Effector memory CD8-positive, alpha-beta T cell (primary cell): ENCODE results near the gene MYO1H.
"Not testable (repeated sequence)": the region's sequence is repeated elsewhere in the genome, so short reads cannot be mapped to it uniquely, and the experiment has no call there.

Experiments used
- ATAC-seq: fragments of 150-1000 bp; cut with Tn5 transposase; replicated peaks from 2 replicates; pipeline ENCODE4 v1.10.0; 2021; ENCODE audit warnings: mild to moderate bottlenecking, moderate library complexity
- DNase-seq, 3 experiments: peaks; one replicate each; pipeline ENCODE4 v3.0.0; 2021
- H3K27ac Mint-ChIP-seq, 2 donors: one replicate each; pipeline ENCODE4 v1.8.0; 2022; ENCODE audit warnings: mild to moderate bottlenecking in 2 of 2, mixed read lengths in 2 of 2, moderate library complexity in 2 of 2
- H3K27me3 Mint-ChIP-seq, 2 donors: one replicate each; pipeline ENCODE4 v1.8.0; 2022; ENCODE audit warnings: mixed read lengths in 2 of 2
- H3K36me3 Mint-ChIP-seq: one replicate; pipeline ENCODE4 v1.8.0; 2022; ENCODE audit warnings: mild to moderate bottlenecking, moderate library complexity, mixed read lengths; ENCODE audit not compliant: insufficient read depth
- H3K4me1 Mint-ChIP-seq, 2 donors: one replicate each; pipeline ENCODE4 v1.8.0; 2022; ENCODE audit warnings: low read depth in 2 of 2, mixed read lengths in 2 of 2
- H3K4me3 Mint-ChIP-seq, 2 donors: one replicate each; pipeline ENCODE4 v1.8.0; 2022; ENCODE audit warnings: mild to moderate bottlenecking in 2 of 2, mixed read lengths in 2 of 2, moderate library complexity in 2 of 2
- H3K9me3 Mint-ChIP-seq, 2 donors: one replicate each; pipeline ENCODE4 v1.8.0; 2022; ENCODE audit warnings: mixed read lengths in 2 of 2

Gene MYO1H

DNA sequence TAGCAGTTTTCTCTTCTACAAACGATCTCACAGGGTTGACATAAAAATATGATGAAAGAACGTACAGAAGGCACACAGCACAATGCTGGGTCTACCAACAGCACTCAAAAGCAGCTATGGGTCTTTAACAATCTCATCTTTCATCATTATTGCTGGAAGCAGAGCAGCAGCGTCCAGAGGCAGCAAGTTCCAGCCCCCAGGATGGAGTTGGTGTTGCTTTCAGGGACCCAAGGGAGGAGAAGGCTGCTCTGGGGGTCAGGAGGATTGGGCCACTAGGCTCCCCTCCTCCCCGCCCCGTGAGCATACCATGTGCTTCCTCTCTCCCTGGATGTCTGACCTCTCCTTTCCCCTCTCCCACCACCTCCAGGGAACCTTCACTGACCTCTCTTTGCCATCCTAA lies 116.1 kb downstream of the MYO1H start:
- Mint-ChIP-seq H3K9me3 (no peaks in the 10 kb centered on the region), H3K27me3 (no peaks in the 10 kb centered on the region), H3K36me3 (peaks cover 28% of the 10 kb centered on the region), H3K27ac (peak overlapping the region; percentile 41 to 42), H3K4me3 (no peak overlapping the region), H3K4me1 (peaks cover 30 to 48% of the 10 kb centered on the region in 2 donors)
- DNase-seq (no peak), ATAC-seq (no peak)

GRCh38 chr12:109464642-109465351 lies 117.1 kb downstream of the MYO1H start:
- H3K27ac Mint-ChIP-seq = peak overlapping the region in 1 of 2 donors; percentile 77
- H3K36me3 Mint-ChIP-seq = peaks cover 30% of the 10 kb centered on the region
- no peaks in the 10 kb centered on the region for H3K9me3 Mint-ChIP-seq
- H3K27me3 Mint-ChIP-seq = no peaks in the 10 kb centered on the region
- no peak overlapping the region for H3K4me3 Mint-ChIP-seq
- DNase-seq = no peak
- no peak for ATAC-seq
- H3K4me1 Mint-ChIP-seq = peaks cover 34 to 48% of the 10 kb centered on the region in 2 donors

GRCh38 chr12:109466305-109466704 lies 118.6 kb downstream of the MYO1H start:
- no peak for DNase-seq

GRCh38 chr12:109466821-109467220 lies 119.1 kb downstream of the MYO1H start:
- ATAC-seq (no peak), DNase-seq (no peak)
- Mint-ChIP-seq H3K36me3 (peaks cover 26% of the 10 kb centered on the region), H3K27ac (no peak overlapping the region), H3K9me3 (no peaks in the 10 kb centered on the region), H3K27me3 (no peaks in the 10 kb centered on the region), H3K4me3 (no peak overlapping the region), H3K4me1 (peaks cover 38 to 52% of the 10 kb centered on the region in 2 donors)

More at GRCh38 chr12:109466305-109466704, 118.6 kb downstream of the MYO1H start:
- Mint-ChIP-seq H3K27ac (no peak overlapping the region), H3K36me3 (peaks cover 28% of the 10 kb centered on the region), H3K4me3 (no peak overlapping the region), H3K9me3 (no peaks in the 10 kb centered on the region), H3K27me3 (no peaks in the 10 kb centered on the region), H3K4me1 (peaks cover 43 to 56% of the 10 kb centered on the region in 2 donors)
- ATAC-seq = no peak

DNA sequence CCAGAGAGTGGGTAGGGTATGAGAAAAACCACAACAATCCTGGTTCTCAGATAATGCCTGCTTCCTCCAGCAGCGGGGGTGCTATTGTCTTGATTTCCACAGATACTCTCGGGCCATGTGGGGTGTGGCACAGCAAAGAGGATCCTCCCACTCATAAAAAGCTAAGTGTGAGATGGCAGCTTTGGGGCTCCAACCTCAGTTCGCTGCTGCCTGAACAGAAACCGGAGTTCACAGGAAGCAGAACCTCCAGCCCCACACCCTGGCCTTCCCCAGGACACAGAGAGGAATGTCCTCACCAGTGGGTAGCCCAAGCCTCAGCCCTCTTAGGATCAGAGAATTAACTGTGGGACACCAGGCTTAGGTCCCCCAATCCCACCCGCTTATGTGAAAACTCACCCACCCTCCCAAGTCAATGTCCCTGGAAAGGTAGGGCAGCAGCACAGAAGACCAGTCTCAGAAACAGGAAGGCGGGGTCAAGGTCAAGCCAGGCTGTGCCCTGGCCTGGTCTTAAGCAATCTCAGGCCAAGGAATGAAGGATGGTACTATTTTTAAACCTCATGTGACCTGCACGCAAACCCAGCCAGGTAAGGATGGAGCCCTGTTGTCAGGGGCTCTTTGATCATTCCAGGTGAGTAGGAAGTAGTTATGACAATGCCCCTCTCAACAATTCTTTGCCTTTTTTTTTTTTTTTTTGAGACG lies 120.4 kb downstream of the MYO1H start:
- Mint-ChIP-seq H3K9me3 (no peaks in the 10 kb centered on the region), H3K27me3 (no peaks in the 10 kb centered on the region), H3K27ac (no peak overlapping the region), H3K4me1 (peaks cover 33 to 41% of the 10 kb centered on the region in 2 donors), H3K36me3 (peaks cover 26% of the 10 kb centered on the region), H3K4me3 (no peak overlapping the region)
- no peak for ATAC-seq
- no peak for DNase-seq

DNA sequence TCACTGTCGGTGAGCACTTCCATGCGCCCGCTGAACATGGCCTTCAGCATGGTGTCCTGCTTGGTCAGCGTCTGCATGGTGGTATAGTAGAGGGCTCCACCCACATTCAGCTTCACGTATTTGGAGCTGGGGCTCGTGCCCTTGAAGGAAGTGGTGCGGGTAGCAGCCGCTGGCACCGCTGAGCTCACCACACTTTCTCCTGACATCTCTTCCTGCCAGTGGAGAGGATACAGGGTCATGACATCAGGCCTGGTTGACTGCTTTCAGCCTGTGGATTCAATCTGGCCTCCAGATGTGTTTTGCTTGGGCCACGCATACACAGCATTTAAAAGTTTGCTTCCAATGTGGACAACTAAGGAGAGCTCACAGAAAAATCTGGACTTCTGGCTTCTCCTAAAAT lies 121.8 kb downstream of the MYO1H start:
- Mint-ChIP-seq H3K36me3 (peaks cover 17% of the 10 kb centered on the region), H3K27ac (peak overlapping the region in 1 of 2 donors; percentile 47), H3K9me3 (no peaks in the 10 kb centered on the region), H3K4me3 (no peak overlapping the region), H3K4me1 (peaks cover 24 to 29% of the 10 kb centered on the region in 2 donors), H3K27me3 (no peaks in the 10 kb centered on the region)
- ATAC-seq (no peak), DNase-seq (no peak)

GRCh38 chr12:109473006-109473405 lies 125.3 kb downstream of the MYO1H start:
- H3K27ac Mint-ChIP-seq = no peak overlapping the region
- peaks cover 29 to 35% of the 10 kb centered on the region in 2 donors for H3K4me1 Mint-ChIP-seq
- no peak for DNase-seq
- ATAC-seq = no peak
- no peaks in the 10 kb centered on the region for H3K27me3 Mint-ChIP-seq
- peaks cover 21% of the 10 kb centered on the region for H3K36me3 Mint-ChIP-seq
- no peak overlapping the region for H3K4me3 Mint-ChIP-seq
- no peaks in the 10 kb centered on the region for H3K9me3 Mint-ChIP-seq

DNA sequence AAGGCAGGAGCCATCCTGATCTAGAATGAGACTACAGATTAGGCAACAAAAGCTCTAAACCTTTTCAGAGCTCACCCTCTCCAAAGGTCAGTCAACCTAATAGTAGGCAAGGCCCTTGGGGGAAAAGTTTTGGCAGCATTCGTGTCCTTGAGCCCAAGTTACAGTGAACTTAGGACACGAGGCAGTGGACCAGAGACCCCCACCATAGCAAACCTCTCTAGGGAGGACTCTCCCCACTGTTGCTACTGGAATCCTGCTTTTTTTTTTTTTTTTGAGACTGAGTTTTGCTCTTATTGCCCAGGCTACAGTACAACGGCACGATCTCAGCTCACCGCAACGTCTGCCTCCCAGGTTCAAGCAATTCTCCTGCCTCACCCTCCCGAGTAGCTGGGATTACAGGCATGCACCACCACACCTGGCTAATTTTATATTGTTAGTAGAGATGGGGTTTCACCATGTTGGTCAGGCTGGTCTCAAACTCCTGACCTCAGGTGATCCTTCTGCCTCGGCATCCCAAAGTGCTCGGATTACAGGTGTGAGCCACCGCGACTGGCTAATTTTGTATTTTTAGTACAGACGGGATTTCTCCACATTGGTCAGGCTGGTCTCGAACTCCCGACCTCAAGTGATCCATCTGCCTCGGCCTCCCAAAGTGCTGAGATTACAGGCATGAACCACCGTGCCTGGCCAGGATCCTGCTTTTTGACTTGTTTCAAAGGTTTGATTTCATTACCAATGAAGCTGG lies 126.0 kb downstream of the MYO1H start:
- not testable (repeated sequence) for H3K4me3 Mint-ChIP-seq, ATAC-seq, DNase-seq, H3K27ac Mint-ChIP-seq, H3K27me3 Mint-ChIP-seq, H3K9me3 Mint-ChIP-seq
- Mint-ChIP-seq H3K36me3 (peaks cover 18% of the 10 kb centered on the region), H3K4me1 (peaks cover 29 to 35% of the 10 kb centered on the region in 2 donors)

DNA sequence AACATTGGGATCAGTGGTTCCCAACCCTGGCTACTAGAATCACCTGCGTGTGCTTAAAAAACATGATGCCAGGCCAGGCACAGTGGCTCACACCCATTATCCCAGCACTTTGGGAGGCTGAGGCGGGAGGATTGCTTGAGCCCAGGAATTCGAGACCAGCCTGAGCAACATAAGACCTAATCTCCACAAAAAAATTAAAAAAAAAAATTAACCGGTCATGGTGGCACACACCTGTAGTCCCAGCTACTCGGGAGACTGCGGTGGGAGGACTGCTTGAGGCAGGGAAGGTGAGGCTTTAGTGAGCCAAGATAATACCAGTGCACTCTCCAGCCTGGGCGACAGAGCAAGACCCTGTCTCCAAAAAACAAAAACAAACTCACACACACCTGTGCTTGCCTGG lies 127.4 kb downstream of the MYO1H start:
- H3K4me3 Mint-ChIP-seq = no peak overlapping the region
- H3K4me1 Mint-ChIP-seq = peaks cover 29 to 44% of the 10 kb centered on the region in 2 donors
- no peak overlapping the region for H3K27ac Mint-ChIP-seq
- DNase-seq = no peak
- H3K36me3 Mint-ChIP-seq = peaks cover 15% of the 10 kb centered on the region
- no peaks in the 10 kb centered on the region for H3K9me3 Mint-ChIP-seq
- no peak for ATAC-seq
- no peaks in the 10 kb centered on the region for H3K27me3 Mint-ChIP-seq

DNA sequence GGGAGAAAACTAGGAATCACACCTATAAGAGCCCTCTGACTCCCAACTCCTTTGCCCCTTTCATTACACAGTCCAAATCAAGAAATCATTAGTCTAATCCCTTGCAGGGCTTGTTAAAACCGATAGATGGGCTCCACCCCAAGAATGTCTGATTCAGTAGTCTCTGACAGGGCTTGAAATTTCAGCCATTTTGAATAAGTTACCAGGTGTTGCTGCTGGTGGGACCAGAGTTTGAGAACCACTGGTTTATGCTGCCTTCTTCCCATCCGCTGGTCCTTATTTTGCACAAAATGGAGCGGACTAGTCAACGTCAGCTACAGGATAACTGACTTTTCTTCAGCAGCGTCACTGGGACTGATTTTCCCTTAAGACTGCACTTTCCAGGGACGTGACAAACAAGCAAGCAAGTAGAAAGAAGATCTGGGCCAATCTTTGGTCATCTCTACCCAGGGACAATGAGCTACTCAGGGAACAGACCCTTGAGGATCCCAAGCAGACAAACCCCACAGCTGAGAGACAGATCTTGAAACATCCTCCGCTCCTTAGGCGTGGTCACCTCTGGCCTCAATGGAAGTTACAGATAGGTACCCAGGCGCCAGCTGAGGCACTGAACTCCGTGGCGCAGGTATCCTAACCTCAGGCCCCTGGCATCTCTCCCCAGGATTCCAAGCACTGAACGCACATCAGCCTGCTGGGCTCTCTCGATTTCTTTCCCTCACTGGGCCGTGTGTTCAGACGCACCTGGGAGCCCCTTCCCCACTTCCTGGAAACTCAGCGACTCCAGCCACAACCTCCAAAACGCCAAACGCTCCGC lies 128.5 kb downstream of the MYO1H start:
- H3K27me3 Mint-ChIP-seq = no peaks in the 10 kb centered on the region
- peaks cover 12% of the 10 kb centered on the region for H3K36me3 Mint-ChIP-seq
- H3K4me3 Mint-ChIP-seq = peak overlapping the region; percentile 98 to 99
- DNase-seq (no peak), ATAC-seq (no peak)
- peaks cover 21 to 36% of the 10 kb centered on the region in 2 donors for H3K4me1 Mint-ChIP-seq
- no peaks in the 10 kb centered on the region for H3K9me3 Mint-ChIP-seq
- peak overlapping the region; percentile 97 to 99 for H3K27ac Mint-ChIP-seq

GRCh38 chr12:109476807-109477184 lies 129.1 kb downstream of the MYO1H start:
- H3K9me3 Mint-ChIP-seq = no peaks in the 10 kb centered on the region
- no peaks in the 10 kb centered on the region for H3K27me3 Mint-ChIP-seq
- peak overlapping the region; percentile 97 to 99 for H3K27ac Mint-ChIP-seq
- H3K4me1 Mint-ChIP-seq = peaks cover 21 to 36% of the 10 kb centered on the region in 2 donors
- peaks cover 12% of the 10 kb centered on the region for H3K36me3 Mint-ChIP-seq
- peak overlapping the region; percentile 98 to 99 for H3K4me3 Mint-ChIP-seq
- ATAC-seq = no peak
- no peak for DNase-seq

DNA sequence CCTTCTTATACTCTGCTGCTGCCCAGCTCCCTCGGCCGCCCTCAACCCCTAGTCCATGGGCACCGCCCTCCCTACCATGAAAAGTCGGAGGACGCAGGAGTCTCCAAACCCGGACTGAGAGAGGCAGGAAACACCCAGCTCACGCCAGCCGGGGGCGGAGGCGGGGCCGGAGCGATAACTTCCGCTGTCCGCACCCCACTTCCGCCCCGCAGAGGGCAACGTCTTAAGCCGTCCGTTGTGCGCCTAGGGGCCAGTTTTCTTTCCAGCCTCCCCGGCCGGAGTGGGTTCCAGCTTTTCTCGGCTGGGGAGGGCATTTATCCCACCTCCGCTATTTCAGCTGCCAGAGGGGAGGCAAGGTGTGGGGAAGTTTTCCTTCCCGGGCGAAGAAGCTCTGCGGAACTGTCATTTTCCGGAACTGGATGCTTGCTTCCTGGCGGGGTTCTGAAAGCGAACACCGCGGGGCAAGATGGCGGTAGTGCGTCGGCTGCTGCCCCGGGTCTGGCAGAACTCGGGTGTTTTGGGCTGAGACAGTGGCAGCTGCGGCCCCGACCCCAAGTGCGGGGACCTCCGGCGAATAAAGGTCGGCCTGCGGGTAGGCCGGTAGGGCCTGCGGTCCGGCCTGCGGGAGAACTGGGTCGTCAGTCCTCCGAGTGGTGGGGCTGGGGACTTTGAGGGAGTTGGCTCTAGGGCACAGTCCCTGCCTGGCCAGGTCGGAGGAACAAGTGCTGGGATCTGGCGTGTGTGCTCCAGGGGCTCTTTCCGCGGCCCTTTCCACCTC lies 129.7 kb downstream of the MYO1H start, which contains the start of the genes KCTD10 and UBE3B:
TSS of gene KCTD10 (minus strand) at position 116 of the 778 bp plus-strand sequence. CDS start at position 78, 38 bp downstream.
TSS of gene UBE3B (plus strand) at position 450 of the 778 bp plus-strand sequence. CDS start 5,918 bp downstream, outside the sequence.
- Mint-ChIP-seq H3K9me3 (no peaks in the 10 kb centered on the region), H3K27me3 (no peaks in the 10 kb centered on the region), H3K4me1 (peaks cover 21 to 36% of the 10 kb centered on the region in 2 donors), H3K4me3 (peak within 1 kb of the TSS; percentile 98 to 99), H3K36me3 (peaks cover 12% of the 10 kb centered on the region), H3K27ac (peak within 1 kb of the TSS; percentile 97 to 99)
- DNase-seq = peak; percentile 85 to 87 (median 86)
- ATAC-seq = peak; percentile 97
